ENCODE results near the gene BEND3. TPM values are rescaled to one million over a fixed set of nuclear protein-coding genes. Genes with fewer than 3 reads are reported as not detected.

The BEND3 gene
- total RNA-seq, 1 donor from 2014 or later: 5.8 TPM

DNA sequence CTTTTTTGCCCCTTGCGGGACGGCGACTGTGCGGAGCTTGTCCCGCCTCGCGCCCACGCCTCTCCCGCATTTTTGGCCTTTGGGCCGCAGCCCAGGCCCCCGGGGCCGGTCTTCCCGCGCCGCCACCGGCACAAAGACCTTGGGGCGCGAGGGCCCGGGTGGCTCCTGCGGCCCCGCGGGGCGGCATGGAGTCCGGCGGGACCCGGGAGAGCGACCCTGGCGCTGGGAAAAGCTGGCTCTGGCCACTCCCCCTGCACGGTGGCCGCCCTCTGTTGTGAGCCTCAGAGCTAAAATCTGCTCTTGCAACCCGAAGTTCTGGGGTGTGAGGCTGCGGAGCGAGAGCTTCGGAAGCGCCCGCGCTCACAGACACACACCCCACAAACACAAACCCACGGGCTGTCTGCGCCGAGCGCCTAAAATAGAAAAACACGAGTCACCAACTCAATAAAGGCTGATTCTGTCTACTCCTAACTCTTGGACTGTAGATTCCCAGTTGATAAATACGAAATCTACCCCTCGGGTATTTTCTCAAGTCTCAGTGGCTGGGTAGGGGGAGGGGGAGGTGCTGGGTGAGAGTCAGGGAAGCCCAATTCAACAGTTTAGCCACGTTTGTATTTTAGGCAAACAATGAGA, 496 bp upstream of the BEND3 start:
- TF ChIP-seq, protein P1, sequence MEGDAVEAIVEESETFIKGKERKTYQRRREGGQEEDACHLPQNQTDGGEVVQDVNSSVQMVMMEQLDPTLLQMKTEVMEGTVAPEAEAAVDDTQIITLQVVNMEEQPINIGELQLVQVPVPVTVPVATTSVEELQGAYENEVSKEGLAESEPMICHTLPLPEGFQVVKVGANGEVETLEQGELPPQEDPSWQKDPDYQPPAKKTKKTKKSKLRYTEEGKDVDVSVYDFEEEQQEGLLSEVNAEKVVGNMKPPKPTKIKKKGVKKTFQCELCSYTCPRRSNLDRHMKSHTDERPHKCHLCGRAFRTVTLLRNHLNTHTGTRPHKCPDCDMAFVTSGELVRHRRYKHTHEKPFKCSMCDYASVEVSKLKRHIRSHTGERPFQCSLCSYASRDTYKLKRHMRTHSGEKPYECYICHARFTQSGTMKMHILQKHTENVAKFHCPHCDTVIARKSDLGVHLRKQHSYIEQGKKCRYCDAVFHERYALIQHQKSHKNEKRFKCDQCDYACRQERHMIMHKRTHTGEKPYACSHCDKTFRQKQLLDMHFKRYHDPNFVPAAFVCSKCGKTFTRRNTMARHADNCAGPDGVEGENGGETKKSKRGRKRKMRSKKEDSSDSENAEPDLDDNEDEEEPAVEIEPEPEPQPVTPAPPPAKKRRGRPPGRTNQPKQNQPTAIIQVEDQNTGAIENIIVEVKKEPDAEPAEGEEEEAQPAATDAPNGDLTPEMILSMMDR (IDR thresholded peaks at IDR 0.05; ENCODE audit: unreplicated experiment): no peak
- peak overlapping the region; percentile 90 for H3K4me3 Mint-ChIP-seq (ENCODE audit: unreplicated experiment)
- no peaks in the 10 kb centered on the region for H3K36me3 Mint-ChIP-seq (ENCODE audit: low read depth, unreplicated experiment)
- H3K27ac Mint-ChIP-seq (ENCODE audit: unreplicated experiment): peak overlapping the region; percentile 70
- no peaks in the 10 kb centered on the region for H3K9me3 Mint-ChIP-seq (ENCODE audit: unreplicated experiment)
- peak; percentile 73 for DNase-seq (ENCODE audit: low spot score)
- peaks cover 2% of the 10 kb centered on the region for H3K27me3 Mint-ChIP-seq (ENCODE audit: unreplicated experiment)
- peaks cover 20% of the 10 kb centered on the region for H3K4me1 Mint-ChIP-seq (ENCODE audit: unreplicated experiment)

DNA sequence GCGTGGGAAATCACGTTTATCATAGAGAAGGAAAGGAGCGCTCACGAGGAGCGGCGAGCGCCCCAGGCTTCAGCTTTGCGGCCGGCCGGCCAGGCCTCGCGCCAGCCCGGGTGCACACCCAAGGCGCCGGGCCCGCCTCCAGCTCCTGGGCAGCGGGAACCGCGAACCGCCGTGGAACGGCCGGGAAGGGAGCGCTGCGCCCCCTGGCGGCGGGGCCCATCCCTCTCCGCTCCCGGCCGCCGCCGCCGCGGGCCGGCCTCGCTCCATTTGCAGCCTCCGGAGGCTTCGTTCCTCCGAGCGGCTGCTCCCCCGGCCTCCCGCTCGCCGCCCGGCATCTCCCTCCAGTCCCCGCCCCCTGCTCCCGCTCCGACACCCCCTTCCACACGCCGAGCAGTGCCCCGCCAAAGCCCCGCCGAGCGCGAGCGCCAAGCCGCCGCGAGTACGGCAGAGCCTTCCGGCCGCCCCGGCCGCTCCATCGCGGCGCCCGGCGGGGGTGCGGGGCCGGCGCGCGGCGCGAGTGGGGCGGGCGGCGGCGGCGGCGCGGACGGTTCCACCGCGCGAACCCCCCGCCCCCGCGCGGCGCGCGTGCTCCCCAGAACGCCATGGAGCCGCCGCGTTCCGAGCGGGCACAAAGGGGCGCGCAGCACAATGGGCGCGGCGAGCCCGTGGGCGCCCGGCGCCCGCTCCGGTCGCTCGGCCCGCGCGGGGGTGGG, 946 bp downstream of the BEND3 start:
- Mint-ChIP-seq H3K4me1 (ENCODE audit: unreplicated experiment) (peaks cover 20% of the 10 kb centered on the region), H3K27ac (ENCODE audit: unreplicated experiment) (peak overlapping the region; percentile 70)

DNA sequence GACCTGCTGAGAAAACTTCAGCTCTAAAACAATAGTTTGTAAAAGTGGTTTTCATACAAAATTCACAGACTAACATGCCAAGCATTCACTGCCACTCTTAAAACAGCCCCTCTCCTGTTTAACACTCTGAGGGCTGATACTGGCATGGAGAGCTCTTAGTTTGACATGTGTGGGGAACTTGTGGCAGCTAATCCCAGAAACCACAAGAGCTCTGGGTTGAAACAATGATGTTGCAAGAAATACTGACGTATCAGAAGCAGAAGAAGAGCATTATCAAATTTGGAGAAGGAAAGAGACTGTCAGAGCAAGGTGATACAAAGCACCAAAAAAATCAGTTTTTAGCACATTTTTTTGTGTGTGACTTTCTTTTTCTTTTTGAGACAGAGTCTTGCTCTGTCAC, 5.1 kb downstream of the BEND3 start:
- Mint-ChIP-seq H3K4me3 (ENCODE audit: unreplicated experiment) (no peak overlapping the region), H3K27ac (ENCODE audit: unreplicated experiment) (no peak overlapping the region), H3K4me1 (ENCODE audit: unreplicated experiment) (peaks cover 19% of the 10 kb centered on the region), H3K36me3 (ENCODE audit: low read depth, unreplicated experiment) (no peaks in the 10 kb centered on the region), H3K9me3 (ENCODE audit: unreplicated experiment) (no peaks in the 10 kb centered on the region), H3K27me3 (ENCODE audit: unreplicated experiment) (peaks cover 2% of the 10 kb centered on the region)
- DNase-seq (ENCODE audit: low spot score): no peak
- TF ChIP-seq, protein P1 (IDR thresholded peaks at IDR 0.05; ENCODE audit: unreplicated experiment): no peak

More for the DNA sequence above, 946 bp downstream of the BEND3 start:
- peak overlapping the region; percentile 94 for H3K4me3 Mint-ChIP-seq (ENCODE audit: unreplicated experiment)
- DNase-seq (ENCODE audit: low spot score): peak; percentile 89
- peaks cover 2% of the 10 kb centered on the region for H3K27me3 Mint-ChIP-seq (ENCODE audit: unreplicated experiment)
- TF ChIP-seq, protein P1 (IDR thresholded peaks at IDR 0.05; ENCODE audit: unreplicated experiment): peak; percentile 98
- H3K36me3 Mint-ChIP-seq (ENCODE audit: low read depth, unreplicated experiment): no peaks in the 10 kb centered on the region
- no peaks in the 10 kb centered on the region for H3K9me3 Mint-ChIP-seq (ENCODE audit: unreplicated experiment)

DNA sequence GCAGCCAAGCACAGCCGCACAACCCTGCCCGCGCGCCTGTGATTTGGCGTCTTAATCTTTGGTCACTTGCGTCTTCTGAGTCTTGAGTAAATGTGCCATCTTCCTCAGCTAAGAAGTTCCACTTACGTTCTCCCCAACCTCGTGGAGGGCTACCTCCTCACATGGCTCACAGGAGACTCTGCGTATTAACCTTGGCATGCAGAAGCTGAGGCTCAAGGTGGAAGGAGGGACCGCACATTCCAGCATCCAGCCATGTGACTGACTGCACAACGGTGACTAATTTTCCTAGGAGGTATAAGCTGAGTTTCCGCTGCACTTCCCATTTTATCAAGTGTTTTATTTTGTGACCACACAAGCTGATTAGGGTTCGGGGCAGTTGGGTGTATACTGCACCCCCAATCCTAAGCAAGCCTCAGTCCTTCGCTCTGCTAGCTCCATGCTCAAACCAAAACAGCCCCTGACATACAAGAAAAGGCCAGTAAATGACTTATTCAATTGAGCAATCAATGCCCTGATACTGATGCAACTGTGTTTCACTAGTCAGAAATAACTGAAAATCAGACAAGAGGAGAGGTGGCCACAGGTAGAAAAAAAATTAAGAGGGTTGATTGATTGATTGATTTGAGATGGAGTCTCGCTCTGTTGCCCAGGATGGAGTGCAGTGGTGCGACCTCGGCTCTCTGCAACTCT, 7.0 kb downstream of the BEND3 start:
- no peak for DNase-seq (ENCODE audit: low spot score)
- H3K9me3 Mint-ChIP-seq (ENCODE audit: unreplicated experiment): no peaks in the 10 kb centered on the region
- H3K27me3 Mint-ChIP-seq (ENCODE audit: unreplicated experiment): peaks cover 2% of the 10 kb centered on the region
- no peaks in the 10 kb centered on the region for H3K36me3 Mint-ChIP-seq (ENCODE audit: low read depth, unreplicated experiment)
- TF ChIP-seq, protein P1 (IDR thresholded peaks at IDR 0.05; ENCODE audit: unreplicated experiment): no peak
- H3K27ac Mint-ChIP-seq (ENCODE audit: unreplicated experiment): no peak overlapping the region
- H3K4me3 Mint-ChIP-seq (ENCODE audit: unreplicated experiment): no peak overlapping the region
- H3K4me1 Mint-ChIP-seq (ENCODE audit: unreplicated experiment): peaks cover 12% of the 10 kb centered on the region
